Umbilical cord (tissue), 2 donors: ENCODE measurements around the gene GRID1. TPM values are rescaled to one million over a fixed set of nuclear protein-coding genes. Genes with fewer than 3 reads are reported as not detected.
"Not testable (repeated sequence)": the region's sequence is repeated elsewhere in the genome, so short reads cannot be mapped to it uniquely, and the experiment has no call there.

Source experiments
- DNase-seq: peaks from one replicate; pipeline ENCODE4 v3.0.0-alpha.2; 2015; ENCODE audit warnings: low spot score
- total RNA-seq: library from RNA; depleted of rRNA; stranded (reverse); fragments of >200 nt; gene quantifications from one replicate; pipeline ENCODE4 v1.2.3, GENCODE V29; 2014; ENCODE audit warnings: low replicate concordance; ENCODE audit not compliant: insufficient read depth

The GRID1 gene
- total RNA-seq, 1 donor from 2014 or later: 7.2 TPM

DNA sequence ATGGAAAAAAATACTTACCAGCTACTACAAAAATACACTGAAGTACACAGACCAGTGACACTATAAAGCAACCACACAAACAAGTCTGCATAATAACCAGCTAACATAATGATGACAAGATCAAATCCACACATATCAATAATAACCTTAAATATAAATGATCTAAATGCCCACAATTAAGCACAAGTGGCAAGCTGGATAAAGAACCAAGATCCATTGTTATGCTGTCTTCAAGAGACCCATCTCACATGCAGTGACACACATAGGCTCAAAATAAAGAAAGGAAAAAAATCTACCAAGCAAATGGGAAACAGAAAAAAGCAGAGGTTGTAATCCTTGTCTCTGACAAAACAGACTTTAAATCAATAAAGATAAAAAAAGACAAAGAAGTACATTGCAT lies 527.9 kb downstream of the GRID1 start:
- not testable (repeated sequence) for DNase-seq

GRCh38 chr10:85832988-85833387 lies 533.6 kb downstream of the GRID1 start:
- DNase-seq: no peak

GRCh38 chr10:85831422-85831821 lies 535.2 kb downstream of the GRID1 start:
- no peak for DNase-seq

DNA sequence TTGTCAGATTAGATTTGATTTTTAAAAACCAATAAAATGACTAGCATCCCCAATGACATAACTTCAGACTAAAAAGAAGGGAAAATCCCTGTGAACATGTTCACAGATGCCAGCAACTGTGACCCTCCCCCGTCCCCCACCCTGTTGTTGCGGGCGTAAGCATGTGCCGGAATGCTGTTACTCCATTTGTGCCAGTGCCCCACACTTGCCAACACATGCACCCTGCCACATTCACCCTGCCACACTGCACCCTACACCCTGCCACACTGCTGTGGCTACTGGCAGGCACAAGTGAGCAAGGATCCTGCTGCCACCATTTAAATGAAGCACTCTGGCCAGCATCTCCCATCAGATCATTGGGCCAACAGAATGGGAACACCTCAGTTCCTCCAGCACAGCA lies 540.2 kb downstream of the GRID1 start:
- no peak for DNase-seq

GRCh38 chr10:85811405-85811804 lies 555.2 kb downstream of the GRID1 start:
- no peak for DNase-seq

- DNase-seq: no peak
Observed at GRCh38 chr10:85810674-85811073, 555.9 kb downstream of the GRID1 start.

GRCh38 chr10:85795460-85795859 lies 571.1 kb downstream of the GRID1 start:
- no peak for DNase-seq

DNA sequence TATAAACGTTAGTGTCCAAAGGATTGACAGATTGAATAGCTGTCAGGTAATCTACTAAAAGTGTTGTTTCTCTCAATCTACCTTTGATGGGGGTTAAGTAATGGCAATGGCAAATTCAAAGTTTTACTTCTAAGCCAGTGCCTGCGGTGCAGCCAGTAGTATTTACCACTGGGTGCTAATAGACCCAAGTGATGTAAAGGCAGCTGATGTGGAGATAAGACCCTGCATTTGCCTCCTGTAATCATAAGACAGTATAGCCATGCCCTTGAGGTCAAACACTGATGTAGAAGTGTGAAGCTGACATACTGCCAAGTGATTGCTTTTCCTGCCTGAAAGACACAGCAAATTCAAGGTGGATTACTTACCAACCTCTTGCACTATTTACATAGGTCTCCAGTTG lies 572.0 kb downstream of the GRID1 start:
- DNase-seq: no peak

- no peak for DNase-seq
Observed at GRCh38 chr10:85792533-85792858, 574.1 kb downstream of the GRID1 start.

DNA sequence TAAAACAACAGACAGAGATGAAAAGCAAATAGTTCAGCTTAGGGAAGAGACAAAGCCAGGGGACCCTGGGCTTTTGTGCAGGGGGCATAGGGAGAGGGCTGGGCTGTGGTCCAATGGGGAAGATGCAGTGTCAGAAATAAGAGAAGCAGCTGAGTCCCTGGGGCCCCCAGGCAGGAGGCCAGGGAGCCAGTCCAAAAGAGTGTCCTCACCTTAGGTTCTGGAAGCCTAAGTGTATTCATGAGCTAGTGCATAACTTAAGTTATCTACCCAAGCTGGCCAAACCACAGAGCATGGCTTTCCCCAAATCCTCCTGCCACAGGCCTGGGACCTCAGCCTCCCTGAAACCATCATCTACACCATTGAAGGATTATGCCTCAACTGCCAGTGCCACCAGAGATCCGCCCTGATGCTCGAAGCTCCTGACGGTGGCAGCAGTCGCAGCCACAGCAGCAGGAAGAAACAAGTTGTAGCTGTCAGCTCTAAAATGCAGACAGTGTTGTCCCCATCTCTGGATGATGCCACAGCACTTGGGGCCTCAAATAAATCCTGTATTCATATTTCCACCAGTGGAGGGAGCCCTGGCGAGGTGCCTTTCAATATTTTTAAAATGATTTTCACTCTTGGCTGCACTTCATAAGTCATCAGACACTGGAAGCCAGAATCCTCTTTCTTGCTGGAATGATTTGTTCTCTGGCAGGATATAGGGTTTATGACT lies 574.6 kb downstream of the GRID1 start:
- DNase-seq: peak; percentile 89

DNA sequence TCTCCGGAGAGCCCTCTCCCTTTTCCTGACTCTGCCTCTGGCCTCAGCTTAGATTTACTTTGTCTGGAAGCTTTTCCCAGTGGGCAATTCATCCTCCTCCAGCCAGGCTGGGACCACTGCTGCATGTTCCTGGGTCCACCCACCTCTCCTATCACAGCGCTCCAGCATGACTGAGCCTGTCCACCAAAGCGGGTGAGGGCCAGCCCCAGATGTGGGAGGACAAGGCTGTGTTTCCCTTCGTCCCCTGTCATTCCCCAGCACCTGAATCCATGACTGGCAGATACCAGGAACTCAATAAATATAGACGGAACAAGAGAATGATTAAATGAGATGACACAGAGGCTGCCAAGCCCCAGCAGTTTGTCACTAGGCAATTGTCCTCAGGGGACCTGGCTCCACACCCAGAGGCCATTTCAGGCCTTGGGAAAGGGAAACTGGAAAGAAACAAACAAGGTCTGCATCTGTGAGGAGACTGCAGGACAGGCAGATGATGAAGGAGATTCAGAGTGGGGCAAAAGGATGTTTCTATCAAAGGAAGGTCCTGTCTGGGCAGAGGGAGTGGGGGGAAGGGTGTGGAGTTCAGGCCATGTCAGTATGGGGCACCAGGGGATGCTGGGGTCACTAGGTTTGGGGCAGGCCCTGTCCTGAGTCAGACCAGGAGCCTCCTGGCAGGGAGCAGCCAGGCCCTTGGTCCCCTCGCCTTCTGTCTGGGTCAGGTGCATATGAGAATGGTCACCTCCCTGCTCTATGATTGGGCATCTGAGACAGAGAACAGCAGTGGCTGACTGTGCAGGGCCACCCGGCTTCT lies 576.4 kb downstream of the GRID1 start:
- DNase-seq: no peak

- no peak for DNase-seq
Observed at GRCh38 chr10:85789125-85789524, 577.5 kb downstream of the GRID1 start.

- DNase-seq: no peak
Observed at GRCh38 chr10:85788570-85788969, 578.0 kb downstream of the GRID1 start.

- no peak for DNase-seq
Observed at GRCh38 chr10:85787881-85788280, 578.7 kb downstream of the GRID1 start.

- DNase-seq: no peak
Observed at GRCh38 chr10:85787393-85787792, 579.2 kb downstream of the GRID1 start.

DNA sequence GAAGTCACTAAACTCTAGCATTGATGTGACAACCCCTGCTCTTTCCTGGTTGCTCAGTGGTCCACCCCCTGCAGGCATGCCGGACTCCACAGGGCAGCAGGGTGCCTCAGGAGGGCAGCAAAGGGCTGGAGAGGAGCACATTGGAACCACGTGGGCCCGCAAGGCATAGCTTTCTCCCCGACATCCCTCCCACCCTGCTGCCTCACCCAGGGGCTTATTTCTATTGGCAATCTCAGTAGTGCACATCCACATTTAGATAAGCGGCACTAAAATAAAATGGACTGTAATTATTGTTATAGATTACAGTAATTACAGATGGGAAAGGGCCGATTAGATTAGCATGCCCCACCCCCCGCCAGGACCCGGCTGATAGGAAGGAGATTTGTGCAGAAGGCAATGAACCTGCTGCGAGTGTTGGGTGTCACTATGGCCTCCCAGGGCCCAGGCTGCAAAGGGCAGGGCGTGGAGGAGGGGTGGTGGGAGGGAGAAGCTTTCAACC lies 580.1 kb downstream of the GRID1 start:
- DNase-seq: no peak

DNA sequence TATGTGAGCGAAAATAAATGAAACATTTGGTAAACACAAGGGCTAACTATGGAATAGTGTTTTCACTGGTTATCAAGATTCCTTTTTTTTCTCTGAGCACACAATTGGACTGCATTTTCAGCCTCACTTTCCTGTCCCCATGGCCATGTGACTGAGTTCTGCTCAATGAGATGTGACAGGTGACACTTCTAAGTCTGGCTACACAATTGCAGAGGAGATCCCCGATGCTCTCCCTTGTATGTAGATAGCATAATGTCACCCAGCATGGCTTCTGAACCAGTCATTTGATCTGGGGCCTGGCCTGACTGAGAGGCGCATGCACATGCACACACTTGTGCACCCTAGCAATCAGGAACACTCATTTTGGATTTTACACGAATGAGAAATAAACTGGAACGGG lies 581.8 kb downstream of the GRID1 start:
- no peak for DNase-seq

DNA sequence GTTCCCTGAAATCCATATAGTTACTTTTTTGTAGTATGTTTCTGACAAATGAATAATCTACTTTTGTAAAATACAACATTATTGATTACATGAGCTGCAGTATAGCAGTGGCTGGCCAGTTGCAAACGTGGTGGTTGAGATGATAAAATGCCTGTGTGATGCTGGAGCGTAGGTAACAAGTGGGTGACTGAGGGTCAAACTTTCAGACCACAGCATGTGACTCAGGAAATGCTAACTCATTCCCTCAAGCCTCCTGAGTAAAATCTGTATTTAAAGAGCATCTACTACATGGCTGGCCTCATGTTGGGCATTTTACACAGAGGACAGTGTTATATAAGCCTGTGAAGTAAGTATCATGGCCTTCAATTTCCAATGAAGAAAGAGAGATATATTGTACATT lies 585.2 kb downstream of the GRID1 start:
- DNase-seq: no peak

- DNase-seq: no peak
Observed at GRCh38 chr10:85778074-85778473, 588.5 kb downstream of the GRID1 start.

GRCh38 chr10:85767891-85768290 lies 598.7 kb downstream of the GRID1 start:
- no peak for DNase-seq

- no peak for DNase-seq
Observed at GRCh38 chr10:85764108-85764507, 602.5 kb downstream of the GRID1 start.

DNA sequence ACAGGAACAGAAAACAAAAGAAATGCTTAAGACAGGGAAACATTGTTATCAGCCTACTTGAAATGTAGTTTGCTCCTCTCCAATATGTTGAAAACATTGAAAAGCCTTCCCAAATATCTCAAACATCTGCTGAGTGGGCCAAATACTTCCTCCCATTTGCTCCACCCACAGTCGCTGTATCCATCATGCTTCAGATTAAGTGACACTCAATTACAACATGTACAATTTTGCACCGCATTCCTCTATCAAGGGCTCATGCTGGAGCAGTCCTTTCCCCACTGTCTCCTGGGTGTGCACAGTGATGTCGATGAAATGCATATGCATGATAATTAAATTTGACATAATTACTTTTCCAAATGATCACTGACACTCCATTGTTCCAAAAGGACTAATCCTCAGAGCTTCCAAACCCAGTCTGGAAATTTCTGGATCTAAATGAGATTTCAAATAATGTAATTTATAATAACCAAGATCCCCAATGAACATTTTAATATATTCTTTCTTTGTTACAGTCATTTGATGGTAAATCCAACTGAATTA lies 604.6 kb downstream of the GRID1 start:
- DNase-seq: no peak
